Suprapubic skin (tissue), 4 donors: Measurements from ENCODE around the gene UBA7. TPM values are rescaled to one million over a fixed set of nuclear protein-coding genes. Genes with fewer than 3 reads are reported as not detected.
"Not testable (repeated sequence)": the region's sequence is repeated elsewhere in the genome, so short reads cannot be mapped to it uniquely, and the experiment has no call there.

Experiments used
- DNase-seq, 2 donors: peaks; one replicate each; pipeline ENCODE4 v3.0.0-alpha.2; 2019; ENCODE audit warnings: low spot score in 2 of 2
- H3K27ac ChIP-seq: fragments of 200-600 bp; sonication (generic); one replicate; pipeline ENCODE4 v1.5.1; 2019
- H3K27me3 ChIP-seq: fragments of 200-600 bp; sonication (generic); one replicate; pipeline ENCODE4 v1.5.1; 2019
- H3K36me3 ChIP-seq: fragments of 200-600 bp; sonication (generic); one replicate; pipeline ENCODE4 v1.5.1; 2019
- H3K4me1 ChIP-seq: fragments of 200-600 bp; sonication (generic); one replicate; pipeline ENCODE4 v1.5.1; 2019
- H3K4me3 ChIP-seq: fragments of 200-600 bp; sonication (generic); one replicate; pipeline ENCODE4 v1.5.1; 2019; ENCODE audit warnings: mild to moderate bottlenecking
- H3K9me3 ChIP-seq: fragments of 200-600 bp; sonication (generic); one replicate; pipeline ENCODE4 v1.5.1; 2019
- CTCF ChIP-seq, 2 donors: fragments of 200-600 bp in 1 of 2; fragments of 450-650 bp in 1 of 2; sonication (generic) in 1 of 2; IDR thresholded peaks; one replicate each; pipeline ENCODE4 v1.5.1; 2016 to 2019; ENCODE audit warnings: antibody characterized with exemption in 2 of 2, mild to moderate bottlenecking in 1 of 2, moderate library complexity in 1 of 2
- EP300 ChIP-seq: sonication (generic); formaldehyde crosslinking; IDR thresholded peaks from one replicate; pipeline ENCODE4 v1.6.1; 2017; ENCODE audit warnings: antibody characterized with exemption
- POLR2A ChIP-seq, 2 donors: fragments of 450-650 bp; IDR thresholded peaks; one replicate each; pipeline ENCODE4 v1.6.1; 2017; ENCODE audit warnings: antibody characterized with exemption in 2 of 2, mild to moderate bottlenecking in 2 of 2, moderate library complexity in 2 of 2
- POLR2AphosphoS5 ChIP-seq, 3 donors: sonication (generic); formaldehyde crosslinking; IDR thresholded peaks; one replicate each; pipeline ENCODE4 v1.6.1; 2017; ENCODE audit warnings: antibody characterized with exemption in 3 of 3
- WGBS: methylation state at CpG from one replicate; pipeline ENCODE4 v1.1.5; 2018; 5-methylcytosine and 5-hydroxymethylcytosine counted together
- total RNA-seq, 4 donors: library from RNA; depleted of rRNA; stranded (reverse); fragments of >200 nt; gene quantifications; one replicate each; pipeline ENCODE4 v1.1.0, GENCODE V29; 2016

UBA7 gene
- total RNA-seq, 4 donors from 2014 or later, result 15.3 to 54.4 (median 31.2) TPM

GRCh38 chr3:49840388-49840787, 26.6 kb upstream of the UBA7 start:
- H3K9me3 ChIP-seq, result no peaks in the 10 kb centered on the region
- peaks cover 5% of the 10 kb centered on the region for H3K4me1 ChIP-seq
- DNase-seq, result no peak
- H3K36me3 ChIP-seq, result peaks cover 12% of the 10 kb centered on the region
- no peak overlapping the region for H3K27ac ChIP-seq
- no peak overlapping the region for H3K4me3 ChIP-seq
- no peaks in the 10 kb centered on the region for H3K27me3 ChIP-seq
- 100% methylated on average over 1 of the region's 2 CpGs for WGBS
- TF ChIP-seq POLR2AphosphoS5 (IDR thresholded peaks at IDR 0.05) (no peak), POLR2A (IDR thresholded peaks at IDR 0.05) (no peak), CTCF (IDR thresholded peaks at IDR 0.05) (no peak), EP300 (no peak)

- H3K27ac ChIP-seq, result no peak overlapping the region
- 46% methylated on average over 6 of the region's 6 CpGs for WGBS
Measured at GRCh38 chr3:49839193-49839809, 25.5 kb upstream of the UBA7 start.

GRCh38 chr3:49831341-49831740, 17.6 kb upstream of the UBA7 start:
- Histone ChIP-seq H3K4me3 (no peak overlapping the region), H3K36me3 (peaks cover 27% of the 10 kb centered on the region), H3K4me1 (no peaks in the 10 kb centered on the region), H3K27ac (no peak overlapping the region), H3K27me3 (no peaks in the 10 kb centered on the region), H3K9me3 (no peaks in the 10 kb centered on the region)
- WGBS, result 98% methylated on average over 3 of the region's 3 CpGs
- TF ChIP-seq POLR2AphosphoS5 (IDR thresholded peaks at IDR 0.05) (no peak), POLR2A (IDR thresholded peaks at IDR 0.05) (no peak), EP300 (no peak), CTCF (IDR thresholded peaks at IDR 0.05) (no peak)
- DNase-seq, result no peak

More at GRCh38 chr3:49839193-49839809, 25.5 kb upstream of the UBA7 start:
- Histone ChIP-seq H3K4me1 (peaks cover 5% of the 10 kb centered on the region), H3K36me3 (peaks cover 5% of the 10 kb centered on the region), H3K4me3 (no peak overlapping the region), H3K9me3 (no peaks in the 10 kb centered on the region), H3K27me3 (no peaks in the 10 kb centered on the region)
- TF ChIP-seq EP300 (no peak), POLR2AphosphoS5 (IDR thresholded peaks at IDR 0.05) (peak in 1 of 3 donors; percentile 27), POLR2A (IDR thresholded peaks at IDR 0.05) (no peak), CTCF (IDR thresholded peaks at IDR 0.05) (peak; percentile 85 to 92)
- DNase-seq, result peak; percentile 84 to 87

- DNase-seq, result no peak
- TF ChIP-seq EP300, result no peak
- TF ChIP-seq CTCF (IDR thresholded peaks at IDR 0.05), result no peak
- no peak for TF ChIP-seq POLR2A (IDR thresholded peaks at IDR 0.05)
- TF ChIP-seq POLR2AphosphoS5 (IDR thresholded peaks at IDR 0.05), result no peak
- Histone ChIP-seq H3K36me3 (peaks cover 18% of the 10 kb centered on the region), H3K4me3 (no peak overlapping the region), H3K27me3 (no peaks in the 10 kb centered on the region), H3K4me1 (no peaks in the 10 kb centered on the region), H3K9me3 (no peaks in the 10 kb centered on the region), H3K27ac (no peak overlapping the region)
- 76% methylated on average over 6 of the region's 6 CpGs for WGBS
Measured at GRCh38 chr3:49826016-49826415, 12.3 kb upstream of the UBA7 start.

GRCh38 chr3:49823131-49823530, 9.4 kb upstream of the UBA7 start:
- H3K27me3 ChIP-seq, H3K4me1 ChIP-seq, H3K9me3 ChIP-seq, H3K36me3 ChIP-seq, H3K4me3 ChIP-seq, H3K27ac ChIP-seq, DNase-seq: not testable (repeated sequence)
- 94% methylated on average over 3 of the region's 3 CpGs for WGBS
